ENCODE data around the gene TUG1. TPM values are rescaled to one million over a fixed set of nuclear protein-coding genes. Genes with fewer than 3 reads are reported as not detected.

The TUG1 gene
- total RNA-seq: 31.3 and 49.3 TPM in 2 replicates

GRCh38 chr22:30968924-30969531, at the start of gene TUG1:
TSS of gene TUG1 (plus strand) at chr22:30969265.

GRCh38 chr22:30968015-30968923, 796 bp upstream of the TUG1 start, which contains the start of gene MORC2:
TSS of gene MORC2 (minus strand) at chr22:30968774. CDS start at chr22:30967889, 885 bp downstream.

Other genes with a start within 250 kb of the TUG1 start
- gene MORC2, start 491 bp upstream of the TUG1 start, total RNA-seq: 17.5 and 19.9 TPM in 2 replicates
- gene SMTN, start 112.1 kb downstream of the TUG1 start, total RNA-seq: 48.4 and 171 TPM in 2 replicates
- 96.8 and 123 TPM in 2 replicates for gene SELENOM, start 138.3 kb downstream of the TUG1 start, total RNA-seq
- gene INPP5J, start 153.7 kb downstream of the TUG1 start, total RNA-seq: 3.3 and 5.2 TPM in 2 replicates
- 0.13 and 0.16 TPM in 2 replicates for gene PLA2G3, start 171.2 kb downstream of the TUG1 start, total RNA-seq
- gene RNF185, start 190.9 kb downstream of the TUG1 start, total RNA-seq: 16.9 and 29.7 TPM in 2 replicates
- 32.3 and 107 TPM in 2 replicates for gene LIMK2, start 243.0 kb downstream of the TUG1 start, total RNA-seq

All from mesangial cell (primary cell).